ENCODE data around the gene WDR90. TPM values are rescaled to one million over a fixed set of nuclear protein-coding genes. Genes with fewer than 3 reads are reported as not detected.
A peak's percentile ranks its signal among the peaks of the same experiment; 100 is the strongest.

WDR90 gene
- total RNA-seq, 1 donor from 2014 or later: 9.3 TPM

GRCh38 chr16:606656-607307 lies 42.4 kb upstream of the WDR90 start:
- H3K4me3 ChIP-seq: no peak overlapping the region
- H3F3A ChIP-seq (ENCODE audit: low read depth): no peaks in the 10 kb centered on the region
- no peak for DNase-seq (ENCODE audit: low spot score)
- peaks cover 25% of the 10 kb centered on the region for H3K36me3 Mint-ChIP-seq
- H3K4me1 ChIP-seq: no peaks in the 10 kb centered on the region
- peaks cover 16% of the 10 kb centered on the region for H3K79me2 ChIP-seq (ENCODE audit: low read depth)
- peaks cover 15% of the 10 kb centered on the region for H3K4me1 Mint-ChIP-seq
- H3K4me2 ChIP-seq: no peak overlapping the region
- no peak overlapping the region for H2AFZ ChIP-seq (replicated peaks)
- no peak overlapping the region for H3K9ac ChIP-seq
- peaks cover 37% of the 10 kb centered on the region for H3K9me3 Mint-ChIP-seq
- no peak overlapping the region for H3K27ac ChIP-seq
- H3K9me3 ChIP-seq (ENCODE audit: low read depth): peaks cover 3% of the 10 kb centered on the region
- H3K27me3 Mint-ChIP-seq (ENCODE audit: insufficient read depth, low read depth): peaks cover 8% of the 10 kb centered on the region
- H3K27me3 ChIP-seq: no peaks in the 10 kb centered on the region
- H3K36me3 ChIP-seq: no peaks in the 10 kb centered on the region
- no peak overlapping the region for H3K4me3 Mint-ChIP-seq
- TF ChIP-seq CTCF (IDR thresholded peaks at IDR 0.05) (no peak), EZH2phosphoT487 (IDR thresholded peaks at IDR 0.05) (no peak), EZH2 (IDR thresholded peaks at IDR 0.05) (no peak)
- peak overlapping the region; percentile 58 for H3K27ac Mint-ChIP-seq
- H4K20me1 ChIP-seq (ENCODE audit: low read depth): no peaks in the 10 kb centered on the region

GRCh38 chr16:608019-608418 lies 41.1 kb upstream of the WDR90 start:
- Mint-ChIP-seq H3K4me1 (peaks cover 15% of the 10 kb centered on the region), H3K27ac (no peak overlapping the region), H3K9me3 (peaks cover 37% of the 10 kb centered on the region), H3K27me3 (ENCODE audit: insufficient read depth, low read depth) (peaks cover 8% of the 10 kb centered on the region), H3K36me3 (peaks cover 22% of the 10 kb centered on the region), H3K4me3 (peak overlapping the region; percentile 61)
- H4K20me1 ChIP-seq (ENCODE audit: low read depth): no peaks in the 10 kb centered on the region
- H3K27ac ChIP-seq: no peak overlapping the region
- H3K4me1 ChIP-seq: no peaks in the 10 kb centered on the region
- H3K36me3 ChIP-seq: no peaks in the 10 kb centered on the region
- TF ChIP-seq EZH2phosphoT487 (IDR thresholded peaks at IDR 0.05) (no peak), CTCF (IDR thresholded peaks at IDR 0.05) (no peak), EZH2 (IDR thresholded peaks at IDR 0.05) (no peak)
- no peak overlapping the region for H3K9ac ChIP-seq
- no peak overlapping the region for H2AFZ ChIP-seq (replicated peaks)
- H3F3A ChIP-seq (ENCODE audit: low read depth): no peaks in the 10 kb centered on the region
- H3K27me3 ChIP-seq: no peaks in the 10 kb centered on the region
- DNase-seq (ENCODE audit: low spot score): no peak
- no peak overlapping the region for H3K4me3 ChIP-seq
- H3K79me2 ChIP-seq (ENCODE audit: low read depth): peaks cover 16% of the 10 kb centered on the region
- no peak overlapping the region for H3K4me2 ChIP-seq
- H3K9me3 ChIP-seq (ENCODE audit: low read depth): peaks cover 3% of the 10 kb centered on the region

GRCh38 chr16:609316-609715 lies 39.8 kb upstream of the WDR90 start:
- Mint-ChIP-seq H3K4me1 (peaks cover 12% of the 10 kb centered on the region), H3K27ac (no peak overlapping the region), H3K4me3 (no peak overlapping the region), H3K9me3 (peaks cover 39% of the 10 kb centered on the region), H3K27me3 (ENCODE audit: insufficient read depth, low read depth) (peaks cover 12% of the 10 kb centered on the region), H3K36me3 (peaks cover 22% of the 10 kb centered on the region)
- Histone ChIP-seq H3K4me3 (no peak overlapping the region), H3K4me2 (no peak overlapping the region), H3F3A (ENCODE audit: low read depth) (no peaks in the 10 kb centered on the region), H3K27me3 (no peaks in the 10 kb centered on the region), H2AFZ (replicated peaks) (no peak overlapping the region), H3K36me3 (no peaks in the 10 kb centered on the region), H3K79me2 (ENCODE audit: low read depth) (peaks cover 15% of the 10 kb centered on the region), H3K9me3 (ENCODE audit: low read depth) (peaks cover 3% of the 10 kb centered on the region), H3K9ac (no peak overlapping the region), H3K27ac (no peak overlapping the region), H4K20me1 (ENCODE audit: low read depth) (no peaks in the 10 kb centered on the region), H3K4me1 (no peaks in the 10 kb centered on the region)
- no peak for DNase-seq (ENCODE audit: low spot score)
- no peak for TF ChIP-seq EZH2 (IDR thresholded peaks at IDR 0.05)
- TF ChIP-seq EZH2phosphoT487 (IDR thresholded peaks at IDR 0.05): no peak
- no peak for TF ChIP-seq CTCF (IDR thresholded peaks at IDR 0.05)
